Measurements from ENCODE around the gene NCK2. TPM values are rescaled to one million over a fixed set of nuclear protein-coding genes. Genes with fewer than 3 reads are reported as not detected.

The NCK2 gene
- polyA plus RNA-seq, 2 of the 4 experiments (the other 2 are of a cell fraction): 17.1 to 17.8 TPM

DNA sequence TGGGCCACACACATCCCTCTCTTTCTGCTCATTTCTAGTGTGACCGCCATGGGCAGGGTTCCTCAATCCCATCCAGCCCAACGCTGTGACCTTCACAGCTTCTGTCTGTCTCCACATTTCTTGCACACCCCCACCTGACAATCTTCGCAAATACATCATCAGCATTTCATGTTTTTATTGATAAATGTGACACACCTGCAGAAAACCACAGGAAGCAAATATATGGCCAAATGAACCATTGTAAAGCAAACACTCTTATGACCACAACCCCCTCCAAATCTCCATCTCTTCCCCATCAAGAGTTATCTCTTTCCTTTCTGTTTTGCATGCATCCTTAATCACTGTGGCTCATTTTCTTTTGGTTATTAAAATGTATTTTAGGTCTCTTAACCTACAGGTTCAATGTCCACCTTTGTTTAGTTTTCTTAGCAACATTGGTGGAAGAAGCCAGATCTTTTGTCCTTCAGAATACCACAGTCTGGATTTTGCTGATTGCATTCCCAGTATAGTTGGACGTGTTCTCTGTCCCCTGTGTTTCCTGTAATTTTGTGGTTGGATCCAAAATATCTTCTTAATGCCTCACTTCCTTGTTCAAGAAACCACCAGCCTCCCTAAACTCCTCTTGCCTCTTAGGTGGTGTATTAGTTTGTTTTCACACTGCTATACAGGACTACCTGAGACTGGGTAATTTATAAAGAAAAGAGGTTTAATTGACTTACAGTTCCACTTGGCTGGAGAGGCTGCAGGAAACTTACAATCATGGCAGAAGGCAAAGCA lies 9.8 kb upstream of the NCK2 start:
- TF ChIP-seq CBX2 (IDR thresholded peaks at IDR 0.05; ENCODE audit: borderline replicate concordance, low read depth) (no peak), EHMT2 (IDR thresholded peaks at IDR 0.05; ENCODE audit: low read depth) (no peak)
- TF ChIP-seq, protein P1, sequence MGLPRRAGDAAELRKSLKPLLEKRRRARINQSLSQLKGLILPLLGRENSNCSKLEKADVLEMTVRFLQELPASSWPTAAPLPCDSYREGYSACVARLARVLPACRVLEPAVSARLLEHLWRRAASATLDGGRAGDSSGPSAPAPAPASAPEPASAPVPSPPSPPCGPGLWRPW (IDR thresholded peaks at IDR 0.05): no peak
- WGBS (ENCODE audit: missing lambda C conversion rate): 43% methylated on average over 4 of the region's 4 CpGs
- ATAC-seq (no peak), FAIRE-seq (no peak), DNase-seq (ENCODE audit: low read depth in 1 of 2, low spot score in 1 of 2) (no peak)
- H3K4me3 ChIP-seq: no peak overlapping the region
- ChIA-PET POLR2A (no interaction called here), CTCF (no interaction called here)
- H3K9me3 ChIP-seq: 0 out of 3 replicates have a peak, but pooled peaks cover 2% of the 10 kb centered on the region
- no peaks in the 10 kb centered on the region for H3K4me1 ChIP-seq
- H3K27ac ChIP-seq: no peak overlapping the region
- no peak overlapping the region for H3K4me2 ChIP-seq

GRCh38 chr2:105736145-105736544 lies 8.6 kb upstream of the NCK2 start:
- DNase-seq (ENCODE audit: low read depth in 1 of 2, low spot score in 1 of 2) (no peak), ATAC-seq (no peak), FAIRE-seq (no peak)
- Histone ChIP-seq H3K9me3 (no peaks in the 10 kb centered on the region), H3K27ac (no peak overlapping the region), H3K4me1 (no peaks in the 10 kb centered on the region), H3K4me2 (no peak overlapping the region), H3K4me3 (no peak overlapping the region)
- CTCF ChIA-PET: no interaction called here
- WGBS (ENCODE audit: missing lambda C conversion rate): no CpG with 5 or more reads among the region's 6 CpGs
- POLR2A ChIA-PET: no interaction called here
- TF ChIP-seq PHF8 (IDR thresholded peaks at IDR 0.05; ENCODE audit: borderline replicate concordance, low read depth): no peak
- no peak for TF ChIP-seq SREBF2 (IDR thresholded peaks at IDR 0.05)
- TF ChIP-seq MAZ (IDR thresholded peaks at IDR 0.05; ENCODE audit: borderline replicate concordance, low read depth, low read length): no peak
- no peak for TF ChIP-seq TFCP2L1 (CRISPR knock-in tag; IDR thresholded peaks at IDR 0.05)
- TF ChIP-seq, protein P2, sequence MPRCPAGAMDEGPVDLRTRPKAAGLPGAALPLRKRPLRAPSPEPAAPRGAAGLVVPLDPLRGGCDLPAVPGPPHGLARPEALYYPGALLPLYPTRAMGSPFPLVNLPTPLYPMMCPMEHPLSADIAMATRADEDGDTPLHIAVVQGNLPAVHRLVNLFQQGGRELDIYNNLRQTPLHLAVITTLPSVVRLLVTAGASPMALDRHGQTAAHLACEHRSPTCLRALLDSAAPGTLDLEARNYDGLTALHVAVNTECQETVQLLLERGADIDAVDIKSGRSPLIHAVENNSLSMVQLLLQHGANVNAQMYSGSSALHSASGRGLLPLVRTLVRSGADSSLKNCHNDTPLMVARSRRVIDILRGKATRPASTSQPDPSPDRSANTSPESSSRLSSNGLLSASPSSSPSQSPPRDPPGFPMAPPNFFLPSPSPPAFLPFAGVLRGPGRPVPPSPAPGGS (IDR thresholded peaks at IDR 0.05): no peak
- no peak for TF ChIP-seq ATOH8 (CRISPR knock-in tag; IDR thresholded peaks at IDR 0.05; ENCODE audit: low read depth)
- no peak for TF ChIP-seq BHLHE40 (IDR thresholded peaks at IDR 0.05; ENCODE audit: low read depth, low read length)
- TF ChIP-seq HOXB13 (CRISPR knock-in tag; IDR thresholded peaks at IDR 0.05; ENCODE audit: low read depth): no peak

DNA sequence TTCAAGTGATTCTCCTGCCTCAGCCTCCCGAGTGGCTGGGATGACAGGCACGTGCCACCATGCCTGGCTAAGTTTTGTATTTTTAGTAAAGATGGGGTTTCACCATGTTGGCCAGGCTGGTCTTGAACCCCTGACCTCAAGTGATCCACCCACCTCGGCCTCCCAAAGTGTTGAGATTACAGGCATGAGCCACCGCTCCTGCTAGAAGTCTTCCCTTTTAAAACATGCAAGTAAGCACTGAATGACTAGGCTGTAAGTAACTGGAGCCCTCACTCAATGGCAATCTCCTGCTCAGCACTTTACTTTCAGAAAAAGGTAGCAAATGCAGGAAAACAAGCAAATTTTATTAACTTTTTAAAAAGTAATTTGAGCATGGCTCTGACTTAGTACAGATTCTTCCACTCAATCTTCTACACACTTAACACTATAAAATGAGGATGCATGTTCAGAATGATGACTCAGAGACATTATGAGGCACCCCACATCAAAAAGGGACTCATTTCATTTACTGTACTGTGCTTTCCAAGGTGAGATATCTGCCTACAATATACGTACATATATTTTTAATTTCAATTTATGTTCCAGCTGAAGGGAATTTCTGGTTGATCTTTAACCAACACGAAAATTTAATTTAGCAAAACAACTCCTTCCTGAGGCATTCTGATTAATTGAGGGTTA lies 6.6 kb upstream of the NCK2 start:
- POLR2A ChIA-PET: no interaction called here
- Histone ChIP-seq H3K4me1 (no peaks in the 10 kb centered on the region), H3K27ac (no peak overlapping the region), H3K9me3 (no peaks in the 10 kb centered on the region), H3K4me2 (no peak overlapping the region), H3K4me3 (no peak overlapping the region)
- DNase-seq (ENCODE audit: low read depth in 1 of 2, low spot score in 1 of 2) (no peak), ATAC-seq (no peak), FAIRE-seq (no peak)
- CTCF ChIA-PET: no interaction called here
- 44% methylated on average over 6 of the region's 6 CpGs for WGBS (ENCODE audit: missing lambda C conversion rate)
- TF ChIP-seq EHF (CRISPR knock-in tag; IDR thresholded peaks at IDR 0.05) (no peak), ATOH8 (CRISPR knock-in tag; IDR thresholded peaks at IDR 0.05; ENCODE audit: low read depth) (no peak), RNF2 (IDR thresholded peaks at IDR 0.05; ENCODE audit: borderline replicate concordance, low read depth) (no peak), GATA3 (IDR thresholded peaks at IDR 0.05; ENCODE audit: borderline replicate concordance) (no peak), CBX2 (IDR thresholded peaks at IDR 0.05; ENCODE audit: borderline replicate concordance, low read depth) (no peak), FOSB (CRISPR knock-in tag; IDR thresholded peaks at IDR 0.05) (no peak), POLR2A (IDR thresholded peaks at IDR 0.05; ENCODE audit: low read length) (no peak), EP300 (IDR thresholded peaks at IDR 0.05) (no peak), ZC3H11A (IDR thresholded peaks at IDR 0.05) (no peak)
- TF ChIP-seq, protein P3, sequence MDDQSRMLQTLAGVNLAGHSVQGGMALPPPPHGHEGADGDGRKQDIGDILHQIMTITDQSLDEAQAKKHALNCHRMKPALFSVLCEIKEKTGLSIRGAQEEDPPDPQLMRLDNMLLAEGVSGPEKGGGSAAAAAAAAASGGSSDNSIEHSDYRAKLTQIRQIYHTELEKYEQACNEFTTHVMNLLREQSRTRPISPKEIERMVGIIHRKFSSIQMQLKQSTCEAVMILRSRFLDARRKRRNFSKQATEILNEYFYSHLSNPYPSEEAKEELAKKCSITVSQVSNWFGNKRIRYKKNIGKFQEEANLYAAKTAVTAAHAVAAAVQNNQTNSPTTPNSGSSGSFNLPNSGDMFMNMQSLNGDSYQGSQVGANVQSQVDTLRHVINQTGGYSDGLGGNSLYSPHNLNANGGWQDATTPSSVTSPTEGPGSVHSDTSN (IDR thresholded peaks at IDR 0.05): no peak
- TF ChIP-seq, protein P4, sequence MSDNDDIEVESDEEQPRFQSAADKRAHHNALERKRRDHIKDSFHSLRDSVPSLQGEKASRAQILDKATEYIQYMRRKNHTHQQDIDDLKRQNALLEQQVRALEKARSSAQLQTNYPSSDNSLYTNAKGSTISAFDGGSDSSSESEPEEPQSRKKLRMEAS (IDR thresholded peaks at IDR 0.05): no peak

Measured in A549 (cell line).